GM18511 (cell line): ENCODE measurements around the gene ZNF117.
"Not testable (repeated sequence)": the region's sequence is repeated elsewhere in the genome, so short reads cannot be mapped to it uniquely, and the experiment has no call there.

ENCODE experiments used
- ATAC-seq: cut with Tn5 transposase; IDR thresholded peaks from one replicate; pipeline ENCODE4 v1.9.1; 2021; ENCODE audit warnings: mild to moderate bottlenecking, moderate library complexity; ENCODE audit not compliant: unreplicated experiment

The ZNF117 gene

GRCh38 chr7:64928252-64929187 is 62.3 kb downstream of the ZNF117 start:
- ATAC-seq = not testable (repeated sequence)
